Breast epithelium (tissue), 3 donors: ENCODE results near the gene CCNE1.

Experiments
- POLR2AphosphoS5 ChIP-seq, 3 donors: sonication (generic); formaldehyde crosslinking; IDR thresholded peaks; one replicate each; pipeline ENCODE4 v1.6.1; 2017; ENCODE audit warnings: antibody characterized with exemption in 3 of 3
- TF ChIP-seq, protein P1 (sequence below), 3 donors: fragments of 450-650 bp; IDR thresholded peaks; one replicate each; pipeline ENCODE4 v1.5.1; 2016 to 2017; ENCODE audit warnings: antibody characterized with exemption in 3 of 3, mild to moderate bottlenecking in 3 of 3, moderate library complexity in 3 of 3

DNA sequence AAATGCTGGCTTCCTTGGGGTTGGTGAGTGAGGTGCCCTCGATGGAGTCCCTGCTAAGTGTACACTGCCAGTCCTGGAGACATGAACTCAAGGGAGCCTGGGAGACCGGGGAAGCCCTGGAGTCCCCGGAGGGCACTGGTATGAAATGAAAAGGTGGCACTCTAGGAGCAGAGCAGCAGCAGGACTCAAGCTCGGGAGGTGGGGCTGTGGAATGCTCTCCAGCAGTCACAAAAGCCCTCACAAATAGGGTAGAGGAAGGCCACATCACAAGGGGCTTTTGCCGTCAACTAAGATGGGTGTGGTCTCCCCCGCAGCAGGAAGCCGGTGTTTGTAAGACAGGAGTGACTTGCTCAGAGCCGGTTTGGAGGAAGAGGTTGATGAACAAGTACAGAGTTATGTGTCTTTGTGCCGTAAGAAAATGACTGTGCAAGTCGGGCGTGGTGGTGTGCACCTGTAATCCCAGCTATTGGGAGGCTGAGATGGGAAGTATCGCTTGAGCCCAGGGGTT is 19.3 kb downstream of the CCNE1 start:
- TF ChIP-seq, protein P1, sequence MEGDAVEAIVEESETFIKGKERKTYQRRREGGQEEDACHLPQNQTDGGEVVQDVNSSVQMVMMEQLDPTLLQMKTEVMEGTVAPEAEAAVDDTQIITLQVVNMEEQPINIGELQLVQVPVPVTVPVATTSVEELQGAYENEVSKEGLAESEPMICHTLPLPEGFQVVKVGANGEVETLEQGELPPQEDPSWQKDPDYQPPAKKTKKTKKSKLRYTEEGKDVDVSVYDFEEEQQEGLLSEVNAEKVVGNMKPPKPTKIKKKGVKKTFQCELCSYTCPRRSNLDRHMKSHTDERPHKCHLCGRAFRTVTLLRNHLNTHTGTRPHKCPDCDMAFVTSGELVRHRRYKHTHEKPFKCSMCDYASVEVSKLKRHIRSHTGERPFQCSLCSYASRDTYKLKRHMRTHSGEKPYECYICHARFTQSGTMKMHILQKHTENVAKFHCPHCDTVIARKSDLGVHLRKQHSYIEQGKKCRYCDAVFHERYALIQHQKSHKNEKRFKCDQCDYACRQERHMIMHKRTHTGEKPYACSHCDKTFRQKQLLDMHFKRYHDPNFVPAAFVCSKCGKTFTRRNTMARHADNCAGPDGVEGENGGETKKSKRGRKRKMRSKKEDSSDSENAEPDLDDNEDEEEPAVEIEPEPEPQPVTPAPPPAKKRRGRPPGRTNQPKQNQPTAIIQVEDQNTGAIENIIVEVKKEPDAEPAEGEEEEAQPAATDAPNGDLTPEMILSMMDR (IDR thresholded peaks at IDR 0.05): no peak
- TF ChIP-seq POLR2AphosphoS5 (IDR thresholded peaks at IDR 0.05): no peak
